HCT116 (cell line): ENCODE measurements around the gene CAMSAP3. TPM values are rescaled to one million over a fixed set of nuclear protein-coding genes. Genes with fewer than 3 reads are reported as not detected.

Experiments used
- ATAC-seq: fragments of 200-7000 bp; cut with Tn5 transposase; 2 replicates; pipeline ENCODE4 v1.9.1; 2020; ENCODE audit warnings: mild to moderate bottlenecking, moderate library complexity
- BruUV-seq: library from RNA; stranded (reverse); fragments of 400-500 nt; replicated peaks from 2 replicates; lab custom pipeline; 2021; lab: Mats Ljungman, UMichigan
- CTCF ChIA-PET: fragments of 300-600 bp; sonication (Branson Sonifier 250); formaldehyde crosslinking; loops from one replicate; lab custom pipeline; 2021; ENCODE audit warnings: antibody characterized with exemption; lab: Charles Lee
- POLR2A ChIA-PET: fragments of 300-600, 350-600 bp; sonication (Branson Sonifier 250); formaldehyde crosslinking; loops from one replicate; lab custom pipeline; 2021; ENCODE audit warnings: antibody characterized with exemption; lab: Charles Lee
- RAD21 ChIA-PET, 2 experiments: fragments of 300-600 bp; sonication (Branson Sonifier 250); formaldehyde crosslinking; loops; one replicate each; lab custom pipeline; 2023; ENCODE audit warnings: low total read pairs in 2 of 2; ENCODE audit not compliant: uncharacterized antibody in 2 of 2, unreplicated experiment in 2 of 2, low non-redundant PET in 1 of 2; lab: Charles Lee
- DNase-seq: peaks from one replicate; pipeline ENCODE4 v3.0.0-alpha.2; 2010; ENCODE audit warnings: low read depth, low spot score
- H2AFZ ChIP-seq: fragments of 200-600 bp; shearing (Covaris generic), sonication (generic); 2 replicates; pipeline ENCODE4 v1.6.1; 2017; ENCODE audit warnings: low read depth, mixed run types, mixed read lengths, antibody characterized with exemption, low read length; ENCODE audit not compliant: poor library complexity, severe bottlenecking
- H3K27ac ChIP-seq: 2 replicates; pipeline ENCODE4 v1.5.1; 2012; ENCODE audit warnings: low read depth, low read length
- H3K27me3 ChIP-seq: fragments of 200-600 bp; sonication (generic); 2 replicates; pipeline ENCODE4 v1.6.1; 2016; ENCODE audit warnings: mixed run types, low read length, mixed read lengths; ENCODE audit not compliant: insufficient read depth
- H3K36me3 ChIP-seq, 2 experiments: fragments of 200-500 bp in 1 of 2; fragments of 200-600 bp in 1 of 2; sonication (Bioruptor generic) in 1 of 2; sonication (generic) in 1 of 2; 2 replicates each; pipeline versions ENCODE4 v1.5.1 to v1.6.1; 2014 to 2016; ENCODE audit warnings: low read length in 2 of 2, inconsistent platforms in 1 of 2, mixed read lengths in 1 of 2, mixed run types in 1 of 2; ENCODE audit not compliant: insufficient read depth in 2 of 2, control insufficient read depth in 1 of 2
- H3K4me1 ChIP-seq, 2 experiments: fragments of 200-600 bp in 1 of 2; sonication (generic) in 1 of 2; 2 replicates each; pipeline versions ENCODE4 v1.5.1 to v1.6.1; 2012 to 2017; ENCODE audit warnings: low read length in 2 of 2, inconsistent platforms in 1 of 2, mild to moderate bottlenecking in 1 of 2, mixed read lengths in 1 of 2, mixed run types in 1 of 2, moderate library complexity in 1 of 2; ENCODE audit not compliant: insufficient read depth in 2 of 2, control insufficient read depth in 1 of 2
- H3K4me2 ChIP-seq: fragments of 200-600 bp; sonication (generic); 2 replicates; pipeline ENCODE4 v1.6.1; 2017; ENCODE audit warnings: mixed run types, low read length, mixed read lengths
- H3K4me3 ChIP-seq, 2 experiments: fragments of 200-600 bp in 1 of 2; sonication (generic) in 1 of 2; replicated peaks in 1 of 2; 2 replicates each; pipeline ENCODE4 v1.5.1; 2011 to 2016; ENCODE audit warnings: low read length in 2 of 2, control low read depth in 1 of 2, low read depth in 1 of 2, mild to moderate bottlenecking in 1 of 2, mixed read lengths in 1 of 2, mixed run types in 1 of 2
- H3K79me2 ChIP-seq: fragments of 200-600 bp; sonication (generic); 2 replicates; pipeline ENCODE4 v1.6.1; 2017; ENCODE audit warnings: mild to moderate bottlenecking, mixed run types, low read length, moderate library complexity, mixed read lengths; ENCODE audit not compliant: insufficient read depth
- H3K9ac ChIP-seq: fragments of 200-600 bp; sonication (generic); 2 replicates; pipeline ENCODE4 v1.6.1; 2016; ENCODE audit warnings: low read length, mixed read lengths
- H3K9me2 ChIP-seq: fragments of 200-600 bp; sonication (generic), shearing (Covaris generic); 2 replicates; pipeline ENCODE4 v1.6.1; 2017; ENCODE audit warnings: mixed run types, mild to moderate bottlenecking, moderate library complexity; ENCODE audit not compliant: insufficient read depth
- H3K9me3 ChIP-seq, 2 experiments: fragments of 200-500 bp in 1 of 2; fragments of 200-600 bp in 1 of 2; sonication (Bioruptor generic) in 1 of 2; sonication (generic) in 1 of 2; 2 replicates each; pipeline ENCODE4 v1.6.1; 2014 to 2017; ENCODE audit warnings: low read length in 2 of 2, mixed read lengths in 2 of 2, inconsistent platforms in 1 of 2, low read depth in 1 of 2, mild to moderate bottlenecking in 1 of 2, mixed run types in 1 of 2, moderate library complexity in 1 of 2; ENCODE audit not compliant: control insufficient read depth in 1 of 2, insufficient read depth in 1 of 2
- H4K20me1 ChIP-seq: fragments of 200-600 bp; sonication (generic), shearing (Covaris generic); 2 replicates; pipeline ENCODE4 v1.6.1; 2017; ENCODE audit warnings: mixed run types, mild to moderate bottlenecking, moderate library complexity; ENCODE audit not compliant: insufficient read depth
- ATF3 ChIP-seq: IDR thresholded peaks from 2 replicates; pipeline ENCODE4 v1.6.1; 2012
- CEBPB ChIP-seq: IDR thresholded peaks from 2 replicates; pipeline ENCODE4 v1.6.1; 2012; ENCODE audit warnings: low read depth
- ELF1 ChIP-seq: IDR thresholded peaks from 2 replicates; pipeline ENCODE4 v1.6.1; 2012; ENCODE audit warnings: low read depth, borderline replicate concordance
- EZH2phosphoT487 ChIP-seq: fragments of 200-600 bp; IDR thresholded peaks from 2 replicates; pipeline ENCODE4 v1.6.1; 2018; ENCODE audit warnings: antibody characterized with exemption, borderline replicate concordance
- FOSL1 ChIP-seq: IDR thresholded peaks from 2 replicates; pipeline ENCODE4 v1.6.1; 2012; ENCODE audit warnings: low read depth
- JUND ChIP-seq: IDR thresholded peaks from 2 replicates; pipeline ENCODE4 v1.6.1; 2012
- POLR2A ChIP-seq: IDR thresholded peaks from 2 replicates; pipeline ENCODE4 v1.7.0; 2011; ENCODE audit warnings: borderline replicate concordance; ENCODE audit not compliant: insufficient read depth, insufficient read length; ENCODE audit errors: extremely low read depth
- ZFX ChIP-seq: fragments of 450-650 bp; IDR thresholded peaks from 2 replicates; pipeline ENCODE4 v1.6.1; 2017
- intact Hi-C: fragments of 100-400 bp; cut with micrococcal nuclease; formaldehyde crosslinking; loops from 2 replicates; pipeline ENCODE4 v1.10.0; 2022
- total RNA-seq: library from RNA; stranded (reverse); gene quantifications from one replicate; pipeline ENCODE4 v1.2.1, GENCODE V29; 2021; ENCODE audit not compliant: unreplicated experiment
- TF ChIP-seq, protein P1 (sequence below): IDR thresholded peaks from 2 replicates; pipeline ENCODE4 v1.6.1; 2012

Gene CAMSAP3
- total RNA-seq, 1 experiment from 2014 or later: 24.0 TPM

DNA sequence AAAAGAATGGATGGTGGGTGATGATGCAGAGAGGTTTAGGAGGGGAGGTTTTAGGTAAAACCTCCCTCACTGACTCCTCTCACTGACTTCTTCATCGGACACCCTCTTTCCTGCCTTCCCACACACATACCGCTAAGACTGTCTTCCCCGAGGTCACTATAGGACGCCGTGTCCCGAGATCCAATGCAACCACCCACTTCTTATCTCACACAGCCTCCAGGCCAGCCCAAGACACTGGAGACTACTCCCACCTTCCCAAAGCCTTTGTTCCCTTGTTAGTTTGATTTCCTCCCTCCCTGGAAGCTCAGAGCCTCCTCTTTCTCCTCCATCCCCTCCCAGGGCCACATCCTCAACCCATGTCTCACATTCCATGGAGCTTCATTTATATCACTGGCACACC lies 16.5 kb upstream of the CAMSAP3 start:
- Histone ChIP-seq H3K9me3 (no peaks in the 10 kb centered on the region), H3K4me2 (no peak overlapping the region), H4K20me1 (no peaks in the 10 kb centered on the region), H3K9ac (no peak overlapping the region), H3K4me3 (no peak overlapping the region), H2AFZ (no peak overlapping the region), H3K27ac (no peak overlapping the region), H3K9me2 (no peaks in the 10 kb centered on the region), H3K36me3 (no peaks in the 10 kb centered on the region), H3K79me2 (no peaks in the 10 kb centered on the region), H3K27me3 (no peaks in the 10 kb centered on the region), H3K4me1 (peaks cover 4 to 8% of the 10 kb centered on the region in 2 experiments; a peak in 3 of 4 replicates)
- no peak for TF ChIP-seq JUND
- intact Hi-C loops: no loop called here
- ATAC-seq: no peak
- ChIA-PET RAD21 (no interaction called here), POLR2A (no interaction called here), CTCF (interaction anchor here (3.5 kb wide), 1 partner anchor 11 kb away, joined by 9 read pairs; no protein-coding TSS in a partner anchor)
- no peak for DNase-seq
- no TSS peak for BruUV-seq

DNA sequence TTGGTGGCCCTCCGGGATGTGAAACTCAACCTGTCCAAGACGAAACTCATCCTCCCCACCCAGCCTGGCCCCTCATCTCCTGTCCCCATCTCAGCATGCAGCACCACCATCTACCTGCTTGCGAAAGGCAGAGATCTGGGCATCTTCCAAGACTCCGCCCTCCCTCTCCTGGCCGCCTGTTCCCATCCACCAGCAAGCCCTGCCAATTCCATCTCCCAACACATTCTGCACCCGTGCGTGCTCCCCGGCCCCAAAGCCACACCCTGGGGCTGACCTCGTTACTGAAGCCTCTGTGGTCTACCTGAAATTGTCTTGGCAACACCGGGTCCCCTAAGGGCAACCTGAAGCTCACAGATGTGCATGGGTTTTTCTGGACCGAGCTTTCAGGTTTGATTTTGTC lies 13.2 kb upstream of the CAMSAP3 start:
- ATAC-seq: no peak
- no peaks in the 10 kb centered on the region for H3K79me2 ChIP-seq
- peaks cover 4 to 12% of the 10 kb centered on the region in 2 experiments; a peak in 3 of 4 replicates for H3K4me1 ChIP-seq
- H3K4me3 ChIP-seq: no peak overlapping the region
- intact Hi-C loops: no loop called here
- TF ChIP-seq EZH2phosphoT487 (no peak), CEBPB (no peak), ZFX (no peak), ELF1 (no peak), FOSL1 (no peak), POLR2A (no peak), ATF3 (no peak)
- TF ChIP-seq, protein P1, sequence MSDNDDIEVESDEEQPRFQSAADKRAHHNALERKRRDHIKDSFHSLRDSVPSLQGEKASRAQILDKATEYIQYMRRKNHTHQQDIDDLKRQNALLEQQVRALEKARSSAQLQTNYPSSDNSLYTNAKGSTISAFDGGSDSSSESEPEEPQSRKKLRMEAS: no peak
- TF ChIP-seq, all 23 proteins: peak for 0
- H3K9ac ChIP-seq: no peak overlapping the region
- H4K20me1 ChIP-seq: no peaks in the 10 kb centered on the region
- no TSS peak for BruUV-seq
- RAD21 ChIA-PET: no interaction called here
- no peaks in the 10 kb centered on the region for H3K36me3 ChIP-seq
- no peak overlapping the region for H3K27ac ChIP-seq
- H3K27me3 ChIP-seq: no peaks in the 10 kb centered on the region
- H3K4me2 ChIP-seq: no peak overlapping the region
- H3K9me2 ChIP-seq: no peaks in the 10 kb centered on the region
- no peaks in the 10 kb centered on the region for H3K9me3 ChIP-seq
- DNase-seq: no peak
- POLR2A ChIA-PET: no interaction called here
- no peak overlapping the region for H2AFZ ChIP-seq
- CTCF ChIA-PET: no interaction called here
